ENCODE data around the gene HPS1. TPM values are rescaled to one million over a fixed set of nuclear protein-coding genes. Genes with fewer than 3 reads are reported as not detected.

Gene HPS1
- total RNA-seq, 1 donor from 2014 or later = 34.7 TPM

DNA sequence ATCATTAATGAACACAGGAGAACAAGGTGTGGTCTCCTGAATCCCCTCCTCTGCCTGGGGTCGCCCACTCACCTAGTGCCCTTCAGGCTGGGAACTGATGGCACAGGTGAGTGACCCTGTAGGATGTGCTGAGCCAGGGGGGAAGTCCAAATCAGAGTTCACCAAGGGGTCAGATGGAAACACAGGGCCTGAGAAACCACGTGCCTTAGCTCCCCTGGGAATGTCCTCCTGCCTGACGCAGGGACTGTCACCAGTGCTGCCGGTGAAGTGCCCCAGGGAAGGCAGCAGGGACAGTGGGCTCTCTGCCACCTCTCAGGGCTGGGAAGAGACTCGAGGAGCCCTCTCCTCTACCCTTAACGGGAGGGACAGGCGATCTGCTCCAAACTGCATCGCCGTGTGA is 25.9 kb downstream of the HPS1 start:
- TF ChIP-seq EZH2 (IDR thresholded peaks at IDR 0.05; ENCODE audit: insufficient read depth, low read length) = no peak
- TF ChIP-seq, protein P1, sequence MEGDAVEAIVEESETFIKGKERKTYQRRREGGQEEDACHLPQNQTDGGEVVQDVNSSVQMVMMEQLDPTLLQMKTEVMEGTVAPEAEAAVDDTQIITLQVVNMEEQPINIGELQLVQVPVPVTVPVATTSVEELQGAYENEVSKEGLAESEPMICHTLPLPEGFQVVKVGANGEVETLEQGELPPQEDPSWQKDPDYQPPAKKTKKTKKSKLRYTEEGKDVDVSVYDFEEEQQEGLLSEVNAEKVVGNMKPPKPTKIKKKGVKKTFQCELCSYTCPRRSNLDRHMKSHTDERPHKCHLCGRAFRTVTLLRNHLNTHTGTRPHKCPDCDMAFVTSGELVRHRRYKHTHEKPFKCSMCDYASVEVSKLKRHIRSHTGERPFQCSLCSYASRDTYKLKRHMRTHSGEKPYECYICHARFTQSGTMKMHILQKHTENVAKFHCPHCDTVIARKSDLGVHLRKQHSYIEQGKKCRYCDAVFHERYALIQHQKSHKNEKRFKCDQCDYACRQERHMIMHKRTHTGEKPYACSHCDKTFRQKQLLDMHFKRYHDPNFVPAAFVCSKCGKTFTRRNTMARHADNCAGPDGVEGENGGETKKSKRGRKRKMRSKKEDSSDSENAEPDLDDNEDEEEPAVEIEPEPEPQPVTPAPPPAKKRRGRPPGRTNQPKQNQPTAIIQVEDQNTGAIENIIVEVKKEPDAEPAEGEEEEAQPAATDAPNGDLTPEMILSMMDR (IDR thresholded peaks at IDR 0.05; ENCODE audit: insufficient read depth, low read depth, low read length) = no peak
- no peak overlapping the region for H2AFZ ChIP-seq (ENCODE audit: low read depth, low read length)
- H3K4me1 ChIP-seq (ENCODE audit: insufficient read depth, low read length) = no peaks in the 10 kb centered on the region
- H3K4me3 ChIP-seq (ENCODE audit: insufficient read depth, low read depth, low read length) = no peak overlapping the region
- FAIRE-seq (no peak), DNase-seq (ENCODE audit: low read depth) (no peak)
- H3K4me2 ChIP-seq (ENCODE audit: low read length) = no peak overlapping the region
- Mint-ChIP-seq H3K36me3 (ENCODE audit: low read depth, unreplicated experiment) (no peaks in the 10 kb centered on the region), H3K4me3 (ENCODE audit: unreplicated experiment) (no peak overlapping the region), H3K27ac (ENCODE audit: unreplicated experiment) (no peak overlapping the region), H3K9me3 (ENCODE audit: unreplicated experiment) (no peaks in the 10 kb centered on the region), H3K4me1 (ENCODE audit: low read depth, unreplicated experiment) (peaks cover 2% of the 10 kb centered on the region), H3K27me3 (ENCODE audit: low read depth, unreplicated experiment) (no peaks in the 10 kb centered on the region)
- no peaks in the 10 kb centered on the region for H3K27me3 ChIP-seq (ENCODE audit: insufficient read depth, low read length)
- H3K9me3 ChIP-seq (ENCODE audit: insufficient read depth, low read depth, low read length) = no peaks in the 10 kb centered on the region
- peaks cover 5% of the 10 kb centered on the region for H3K36me3 ChIP-seq (ENCODE audit: insufficient read depth, low read length)
- H4K20me1 ChIP-seq (ENCODE audit: insufficient read depth, low read length) = no peaks in the 10 kb centered on the region
- H3K9ac ChIP-seq (ENCODE audit: low read length) = no peak overlapping the region
- H3K27ac ChIP-seq (ENCODE audit: low read depth, low read length) = no peak overlapping the region
- no peaks in the 10 kb centered on the region for H3K79me2 ChIP-seq (ENCODE audit: insufficient read depth, low read length)

DNA sequence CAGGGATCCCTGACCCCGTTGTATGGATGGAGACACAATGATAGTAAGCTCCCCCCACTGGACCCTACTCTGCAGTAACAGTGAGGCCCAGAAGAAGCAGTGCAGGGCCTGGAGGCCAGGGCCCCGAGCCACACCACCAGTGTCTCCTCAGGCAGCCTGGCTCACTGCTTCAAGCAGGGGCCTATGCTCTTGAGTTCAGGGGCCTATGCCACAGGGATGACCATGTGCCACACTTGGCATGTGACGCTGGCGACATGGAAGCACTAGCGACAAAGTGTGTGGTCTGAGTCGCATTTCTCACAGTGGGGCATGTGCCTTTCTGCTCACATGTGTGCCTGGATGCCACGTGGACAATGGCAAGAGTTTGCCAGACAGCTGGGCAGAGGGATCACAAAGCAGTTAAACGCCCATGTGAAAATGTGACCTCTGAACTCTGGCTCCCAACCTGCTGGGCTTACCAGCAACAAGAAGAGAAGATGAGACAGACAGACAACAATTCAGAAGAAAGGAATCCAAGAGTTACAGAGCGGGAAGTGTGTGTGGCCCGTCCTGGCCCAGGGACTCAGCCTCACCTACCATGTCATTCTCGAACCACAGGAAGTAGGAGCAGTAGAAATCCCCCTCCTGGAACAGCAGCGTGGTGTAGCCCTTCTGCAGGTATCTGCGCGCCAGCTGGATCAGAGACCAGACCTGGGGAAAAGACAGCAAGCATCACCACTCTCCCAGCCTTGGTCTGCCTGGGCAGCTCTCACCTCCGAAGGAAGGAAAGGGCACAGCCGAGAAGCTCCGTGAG is 27.1 kb downstream of the HPS1 start:
- Histone ChIP-seq H4K20me1 (ENCODE audit: insufficient read depth, low read length) (no peaks in the 10 kb centered on the region), H3K36me3 (ENCODE audit: insufficient read depth, low read length) (peaks cover 3% of the 10 kb centered on the region), H3K9ac (ENCODE audit: low read length) (no peak overlapping the region), H3K27me3 (ENCODE audit: insufficient read depth, low read length) (no peaks in the 10 kb centered on the region), H3K9me3 (ENCODE audit: insufficient read depth, low read depth, low read length) (no peaks in the 10 kb centered on the region), H3K4me3 (ENCODE audit: insufficient read depth, low read depth, low read length) (no peak overlapping the region), H3K4me2 (ENCODE audit: low read length) (no peak overlapping the region), H3K79me2 (ENCODE audit: insufficient read depth, low read length) (peaks cover 1% of the 10 kb centered on the region), H3K4me1 (ENCODE audit: insufficient read depth, low read length) (peaks cover 11% of the 10 kb centered on the region), H2AFZ (ENCODE audit: low read depth, low read length) (no peak overlapping the region), H3K27ac (ENCODE audit: low read depth, low read length) (no peak overlapping the region)
- no peaks in the 10 kb centered on the region for H3K9me3 Mint-ChIP-seq (ENCODE audit: unreplicated experiment)
- H3K27ac Mint-ChIP-seq (ENCODE audit: unreplicated experiment) = no peak overlapping the region
- no peaks in the 10 kb centered on the region for H3K36me3 Mint-ChIP-seq (ENCODE audit: low read depth, unreplicated experiment)
- TF ChIP-seq EZH2 (IDR thresholded peaks at IDR 0.05; ENCODE audit: insufficient read depth, low read length) = no peak
- TF ChIP-seq, protein P1 (IDR thresholded peaks at IDR 0.05; ENCODE audit: insufficient read depth, low read depth, low read length) = no peak
- no peak overlapping the region for H3K4me3 Mint-ChIP-seq (ENCODE audit: unreplicated experiment)
- no peaks in the 10 kb centered on the region for H3K27me3 Mint-ChIP-seq (ENCODE audit: low read depth, unreplicated experiment)
- FAIRE-seq (no peak), DNase-seq (ENCODE audit: low read depth) (no peak)
- peaks cover 6% of the 10 kb centered on the region for H3K4me1 Mint-ChIP-seq (ENCODE audit: low read depth, unreplicated experiment)
